Uterus (tissue), 4 donors: ENCODE data around the gene DCST1. TPM values are rescaled to one million over a fixed set of nuclear protein-coding genes. Genes with fewer than 3 reads are reported as not detected.

Experiments used
- DNase-seq, 2 donors: peaks; one replicate each; pipeline ENCODE4 v3.0.0-alpha.2; 2019 to 2020
- H3K27ac ChIP-seq, 2 donors: fragments of 200-600 bp; sonication (generic); 1 replicate in 1 of 2; 2 replicates in 1 of 2; pipeline ENCODE4 v1.5.1; 2016 to 2018
- H3K27me3 ChIP-seq, 2 donors: fragments of 200-600 bp; sonication (generic); one replicate each; pipeline ENCODE4 v1.5.1; 2018 to 2019; ENCODE audit warnings: control low read depth in 1 of 2
- H3K36me3 ChIP-seq, 2 donors: fragments of 200-600 bp; sonication (generic); one replicate each; pipeline ENCODE4 v1.5.1; 2019; ENCODE audit warnings: control low read depth in 1 of 2
- H3K4me1 ChIP-seq, 2 donors: fragments of 200-600 bp; sonication (generic); one replicate each; pipeline ENCODE4 v1.5.1; 2018 to 2019; ENCODE audit warnings: control low read depth in 1 of 2
- H3K4me3 ChIP-seq, 2 donors: fragments of 200-600 bp; sonication (generic); 1 replicate in 1 of 2; 2 replicates in 1 of 2; pipeline ENCODE4 v1.5.1; 2018 to 2019; ENCODE audit warnings: mild to moderate bottlenecking in 1 of 2
- H3K9me3 ChIP-seq, 2 donors: fragments of 200-600 bp; sonication (generic); one replicate each; pipeline ENCODE4 v1.5.1; 2019; ENCODE audit warnings: control low read depth in 1 of 2
- CTCF ChIP-seq, 4 experiments: fragments of 200-600 bp in 2 of 4; fragments of 450-650 bp in 2 of 4; sonication (generic) in 2 of 4; IDR thresholded peaks; one replicate each; pipeline ENCODE4 v1.5.1; 2016 to 2019; ENCODE audit warnings: antibody characterized with exemption in 4 of 4, mild to moderate bottlenecking in 2 of 4, moderate library complexity in 1 of 4
- POLR2A ChIP-seq, 2 donors: fragments of 450-650 bp; IDR thresholded peaks; one replicate each; pipeline ENCODE4 v1.6.1; 2016; ENCODE audit warnings: antibody characterized with exemption in 2 of 2, mild to moderate bottlenecking in 1 of 2, moderate library complexity in 1 of 2
- intact Hi-C: fragments of 100-400 bp; cut with DNase I; formaldehyde crosslinking; loops from one replicate; pipeline ENCODE4 v1.15.1; 2023; ENCODE audit warnings: low total_unique reads
- total RNA-seq, 4 donors: library from RNA; depleted of rRNA in 3 of 4; stranded (reverse); fragments of >200 nt in 3 of 4; gene quantifications; one replicate each; pipeline versions ENCODE4 v1.1.0 to v1.2.4, GENCODE V29; 2014 to 2023
- donor health status: DM: yes; HTN: yes; CAD: no.

DCST1 gene
- total RNA-seq, 4 donors from 2014 or later, result 1.1 to 3.5 TPM; not detected in 2

DNA sequence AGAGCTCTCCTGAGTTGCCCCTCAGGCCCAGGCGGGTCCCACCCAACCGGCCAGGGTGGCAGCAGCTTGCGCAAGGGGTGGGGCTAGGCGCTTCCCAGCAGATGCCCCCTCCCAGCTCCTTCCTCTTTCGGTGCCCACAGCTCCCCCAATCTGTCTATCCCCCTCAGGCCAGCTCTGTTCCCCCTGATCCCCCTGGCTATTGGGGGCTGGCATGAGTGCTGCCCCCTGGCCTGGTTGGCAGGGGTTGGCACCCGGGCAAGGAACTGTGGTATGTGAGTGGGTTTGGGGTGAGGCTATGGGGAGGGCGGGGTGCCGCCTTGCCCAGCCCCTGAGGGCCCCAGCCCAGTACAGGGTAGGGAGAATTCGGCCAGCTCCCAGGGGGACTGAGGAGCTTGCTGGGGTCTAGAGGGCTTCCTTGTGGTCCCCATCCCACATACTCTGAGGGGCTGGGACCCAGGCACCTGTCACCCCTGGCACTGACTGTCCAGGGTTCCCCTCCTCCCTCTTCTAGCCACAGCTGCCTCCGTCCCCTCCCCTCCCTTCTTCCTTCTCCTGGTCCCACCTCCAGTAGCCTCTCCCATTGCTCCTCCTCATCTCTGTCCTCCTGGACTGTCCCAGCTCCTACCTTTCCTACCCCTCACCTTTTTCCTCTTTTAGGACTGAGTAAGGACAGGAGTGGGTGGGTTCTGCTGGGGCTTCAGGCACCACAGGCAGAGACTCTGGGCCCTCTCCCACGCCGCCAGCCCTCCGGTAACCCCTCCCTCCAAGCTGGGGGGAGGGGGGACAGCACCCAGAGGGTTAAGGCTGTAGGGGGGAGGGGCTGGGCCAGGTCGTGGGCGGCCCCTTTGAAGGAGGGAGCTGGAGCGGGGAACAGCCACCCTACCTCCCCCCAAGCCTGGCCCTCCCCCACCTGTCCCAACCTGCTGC, 25.3 kb upstream of the DCST1 start:
- H3K4me1 ChIP-seq, result peaks cover 0 to 21% of the 10 kb centered on the region in 2 donors
- DNase-seq, result no peak
- H3K4me3 ChIP-seq, result no peak overlapping the region
- H3K9me3 ChIP-seq, result no peaks in the 10 kb centered on the region
- TF ChIP-seq POLR2A (IDR thresholded peaks at IDR 0.05) (no peak), CTCF (IDR thresholded peaks at IDR 0.05) (no peak)
- H3K27ac ChIP-seq, result peak overlapping the region in 1 of 2 donors; percentile 41
- no peaks in the 10 kb centered on the region for H3K27me3 ChIP-seq
- intact Hi-C loops, result no loop called here
- H3K36me3 ChIP-seq, result no peaks in the 10 kb centered on the region

DNA sequence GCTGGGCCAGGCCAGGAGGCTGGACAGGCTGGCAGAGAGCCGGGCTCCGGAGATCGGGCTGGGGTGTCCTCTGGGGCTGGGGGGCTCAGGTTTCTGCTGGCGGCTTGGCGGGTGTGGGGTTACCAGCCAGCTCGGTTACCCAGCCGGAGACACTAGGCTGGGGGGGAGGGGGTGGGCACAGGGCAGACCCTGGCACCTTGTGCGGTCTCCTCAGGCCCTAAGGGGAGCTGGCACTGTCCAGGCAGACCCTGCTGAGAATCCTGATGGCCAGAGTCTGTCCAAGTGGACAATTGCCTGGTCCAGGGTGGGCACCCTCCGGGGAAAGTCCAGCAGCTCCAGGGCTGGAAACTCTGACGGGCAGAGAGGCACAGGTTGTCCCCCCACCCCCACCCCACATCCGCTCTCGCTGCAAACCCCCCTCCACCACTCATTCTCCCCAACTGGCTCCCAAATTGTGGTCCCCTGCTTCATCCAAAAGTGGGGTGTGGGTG, 24.4 kb upstream of the DCST1 start:
- H3K36me3 ChIP-seq, result no peaks in the 10 kb centered on the region
- H3K27ac ChIP-seq, result no peak overlapping the region
- no peaks in the 10 kb centered on the region for H3K9me3 ChIP-seq
- no peak overlapping the region for H3K4me3 ChIP-seq
- DNase-seq, result no peak
- intact Hi-C loops, result no loop called here
- no peak for TF ChIP-seq CTCF (IDR thresholded peaks at IDR 0.05)
- no peak for TF ChIP-seq POLR2A (IDR thresholded peaks at IDR 0.05)
- no peaks in the 10 kb centered on the region for H3K27me3 ChIP-seq
- peaks cover 0 to 19% of the 10 kb centered on the region in 2 donors for H3K4me1 ChIP-seq

- DNase-seq, result no peak
- Histone ChIP-seq H3K27me3 (no peaks in the 10 kb centered on the region), H3K4me3 (no peak overlapping the region), H3K9me3 (no peaks in the 10 kb centered on the region), H3K27ac (no peak overlapping the region), H3K4me1 (peaks cover 0 to 14% of the 10 kb centered on the region in 2 donors), H3K36me3 (no peaks in the 10 kb centered on the region)
- no peak for TF ChIP-seq POLR2A (IDR thresholded peaks at IDR 0.05)
- no peak for TF ChIP-seq CTCF (IDR thresholded peaks at IDR 0.05)
- intact Hi-C loops, result loop anchor here (5.0 kb wide), 1 partner anchor 47 kb away; the partner anchor contains the start of gene PYGO2
Observed at GRCh38 chr1:155009742-155010141, 23.9 kb upstream of the DCST1 start.

GRCh38 chr1:155010211-155010918, 23.3 kb upstream of the DCST1 start:
- peaks cover 0 to 10% of the 10 kb centered on the region in 2 donors for H3K4me1 ChIP-seq
- intact Hi-C loops, result loop anchor here (5.0 kb wide), 1 partner anchor 48 kb away; the partner anchor contains the start of gene PYGO2
- H3K27me3 ChIP-seq, result no peaks in the 10 kb centered on the region

More at GRCh38 chr1:155010211-155010918, 23.3 kb upstream of the DCST1 start:
- H3K36me3 ChIP-seq, result no peaks in the 10 kb centered on the region
- peak overlapping the region in 1 of 2 donors; percentile 57 for H3K27ac ChIP-seq
- H3K4me3 ChIP-seq, result no peak overlapping the region
- TF ChIP-seq CTCF (IDR thresholded peaks at IDR 0.05) (no peak), POLR2A (IDR thresholded peaks at IDR 0.05) (no peak)
- H3K9me3 ChIP-seq, result no peaks in the 10 kb centered on the region
- no peak for DNase-seq
